Activated T-cell treated with anti-CD3 and anti-CD28 coated beads for 48 hours (primary cell): Measurements from ENCODE around the gene TAS2R19.
"Not testable (repeated sequence)": the region's sequence is repeated elsewhere in the genome, so short reads cannot be mapped to it uniquely, and the experiment has no call there.

ENCODE experiments used
- DNase-seq: peaks from one replicate; pipeline ENCODE4 v3.0.0-alpha.2; 2020; ENCODE audit warnings: low read depth

Gene TAS2R19

GRCh38 chr12:11022520-11022919 lies at the start of gene TAS2R19:
Gene TAS2R19 (minus strand): TSS chr12:11022620. CDS start chr12:11022571, 49 bp downstream.
- no peak for DNase-seq

- no peak for DNase-seq
Measured at GRCh38 chr12:11071414-11071813, 49.0 kb upstream of the TAS2R19 start.

GRCh38 chr12:11070999-11071398 lies 48.6 kb upstream of the TAS2R19 start:
- DNase-seq = no peak

- DNase-seq = no peak
Measured at GRCh38 chr12:11069854-11070365, 47.5 kb upstream of the TAS2R19 start.

- DNase-seq = no peak
Measured at GRCh38 chr12:11067514-11067913, 45.1 kb upstream of the TAS2R19 start.

GRCh38 chr12:11062194-11062593 lies 39.8 kb upstream of the TAS2R19 start, which contains the start of gene TAS2R46:
Gene TAS2R46 (minus strand): TSS chr12:11062294. CDS start chr12:11062294, 0 bp downstream.
- DNase-seq = not testable (repeated sequence)

- DNase-seq = no peak
Measured at GRCh38 chr12:11059784-11060183, 37.4 kb upstream of the TAS2R19 start.

- DNase-seq = no peak
Measured at GRCh38 chr12:11059041-11059440, 36.6 kb upstream of the TAS2R19 start.

- DNase-seq = no peak
Measured at GRCh38 chr12:11055306-11055705, 32.9 kb upstream of the TAS2R19 start.

- not testable (repeated sequence) for DNase-seq
Measured at GRCh38 chr12:11049806-11050531, 27.5 kb upstream of the TAS2R19 start.

GRCh38 chr12:11041366-11041765 lies 18.9 kb upstream of the TAS2R19 start:
- not testable (repeated sequence) for DNase-seq

GRCh38 chr12:11040162-11040561 lies 17.7 kb upstream of the TAS2R19 start:
- no peak for DNase-seq

- no peak for DNase-seq
Measured at GRCh38 chr12:11039171-11039570, 16.8 kb upstream of the TAS2R19 start.

- not testable (repeated sequence) for DNase-seq
Measured at GRCh38 chr12:11033959-11034358, 11.5 kb upstream of the TAS2R19 start.

GRCh38 chr12:11031307-11031706 lies 8.9 kb upstream of the TAS2R19 start, which contains the start of gene TAS2R31:
Gene TAS2R31 (minus strand): TSS chr12:11031407. CDS start chr12:11031335, 72 bp downstream.
- no peak for DNase-seq

GRCh38 chr12:11026118-11026517 lies 3.7 kb upstream of the TAS2R19 start:
- no peak for DNase-seq

- DNase-seq = no peak
Measured at GRCh38 chr12:11023387-11023786, 967 bp upstream of the TAS2R19 start.

- DNase-seq = no peak
Measured at GRCh38 chr12:11016937-11017336, 5.5 kb downstream of the TAS2R19 start.

GRCh38 chr12:11015775-11016430 lies 6.5 kb downstream of the TAS2R19 start:
- no peak for DNase-seq

GRCh38 chr12:11014234-11014633 lies 8.2 kb downstream of the TAS2R19 start:
- DNase-seq = no peak

- DNase-seq = no peak
Measured at GRCh38 chr12:11007608-11008007, 14.8 kb downstream of the TAS2R19 start.

- no peak for DNase-seq
Measured at GRCh38 chr12:10998204-10998603, 24.2 kb downstream of the TAS2R19 start, which contains the start of gene TAS2R20. Gene TAS2R20 (minus strand): TSS chr12:10998304. CDS start chr12:10997875, 429 bp downstream.

GRCh38 chr12:10994307-10994706 lies 28.1 kb downstream of the TAS2R19 start:
- DNase-seq = no peak
